ENCODE results near the gene DPP10.

GRCh38 chr2:115552726-115553125 lies 1110.3 kb downstream of the DPP10 start:
- TF ChIP-seq CTCF (conservative IDR thresholded peaks at IDR 0.05; ENCODE audit: low read length) (no peak), EZH2phosphoT487 (IDR thresholded peaks at IDR 0.05; ENCODE audit: borderline replicate concordance) (no peak)
